Endometrial microvascular endothelial cells (primary cell): Measurements from ENCODE around the gene AAR2. TPM values are rescaled to one million over a fixed set of nuclear protein-coding genes. Genes with fewer than 3 reads are reported as not detected.

Experiments used
- in situ Hi-C: cut with HindIII; loops from 2 replicates; pipeline ENCODE4 v1.10.0; 2017; ENCODE audit warnings: low sequenced_read_pairs, low pct_unique_long_range_greater_than_20kb; ENCODE audit errors: inconsistent ontology term
- total RNA-seq: library from RNA; depleted of rRNA; stranded (reverse); fragments of >200 nt; gene quantifications from one replicate; pipeline ENCODE4 v1.2.3, GENCODE V29; 2015; ENCODE audit errors: inconsistent ontology term

The AAR2 gene
- total RNA-seq, 1 donor from 2014 or later = 34.3 TPM

DNA sequence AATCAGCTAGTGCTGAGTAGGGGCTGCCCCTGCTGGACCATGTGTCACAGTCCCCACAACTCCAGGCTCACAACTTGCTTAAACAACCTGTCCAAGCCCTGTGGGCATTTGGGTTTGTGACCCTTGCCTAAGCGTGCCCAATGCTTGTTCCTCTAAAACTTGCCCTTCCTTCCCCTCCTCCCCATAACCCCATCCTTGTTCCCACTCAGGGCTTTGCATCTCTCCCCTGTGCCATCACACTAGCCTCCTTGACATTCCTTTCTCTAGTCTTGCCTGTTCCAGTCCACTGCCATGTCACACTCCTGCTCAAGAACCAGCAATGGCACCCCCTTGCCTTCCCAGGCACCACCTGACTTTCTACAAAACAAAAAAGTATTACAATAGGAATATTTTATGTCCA, 67.6 kb downstream of the AAR2 start:
- in situ Hi-C loops = no loop called here

DNA sequence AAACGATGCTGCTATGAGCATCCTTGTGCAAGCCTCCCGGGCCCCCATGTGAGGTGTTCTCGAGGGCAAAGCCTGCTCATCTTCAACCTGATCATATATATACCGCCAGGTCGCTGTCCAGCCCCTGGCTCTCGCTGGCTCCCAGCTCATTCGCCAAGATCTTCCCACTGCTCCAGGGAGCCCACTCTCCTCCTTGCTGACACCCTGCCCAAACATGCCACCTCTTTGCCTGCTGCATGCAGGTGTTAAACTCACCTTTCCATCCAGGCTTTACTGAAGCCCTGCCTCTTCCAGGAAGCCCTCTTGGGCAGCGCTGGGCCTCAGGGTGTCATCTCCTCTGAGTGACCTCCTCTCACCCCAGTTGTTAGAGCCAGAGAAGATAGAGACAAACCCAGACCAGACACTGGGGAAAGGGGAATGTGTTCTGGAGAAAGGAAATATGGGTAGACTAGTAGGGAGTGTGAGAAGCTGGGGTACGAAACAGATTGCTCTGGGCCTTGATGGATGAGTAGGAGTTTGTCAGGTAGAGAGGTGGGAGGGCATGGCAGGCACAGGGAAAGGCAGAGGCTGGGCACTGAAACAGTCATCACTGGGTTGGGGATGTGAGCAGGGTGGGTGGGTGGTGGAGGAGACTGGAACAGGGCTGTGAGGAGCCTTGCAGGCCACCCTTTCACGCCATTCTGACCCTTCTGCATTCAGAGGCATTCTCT, 68.7 kb downstream of the AAR2 start:
- in situ Hi-C loops = no loop called here

DNA sequence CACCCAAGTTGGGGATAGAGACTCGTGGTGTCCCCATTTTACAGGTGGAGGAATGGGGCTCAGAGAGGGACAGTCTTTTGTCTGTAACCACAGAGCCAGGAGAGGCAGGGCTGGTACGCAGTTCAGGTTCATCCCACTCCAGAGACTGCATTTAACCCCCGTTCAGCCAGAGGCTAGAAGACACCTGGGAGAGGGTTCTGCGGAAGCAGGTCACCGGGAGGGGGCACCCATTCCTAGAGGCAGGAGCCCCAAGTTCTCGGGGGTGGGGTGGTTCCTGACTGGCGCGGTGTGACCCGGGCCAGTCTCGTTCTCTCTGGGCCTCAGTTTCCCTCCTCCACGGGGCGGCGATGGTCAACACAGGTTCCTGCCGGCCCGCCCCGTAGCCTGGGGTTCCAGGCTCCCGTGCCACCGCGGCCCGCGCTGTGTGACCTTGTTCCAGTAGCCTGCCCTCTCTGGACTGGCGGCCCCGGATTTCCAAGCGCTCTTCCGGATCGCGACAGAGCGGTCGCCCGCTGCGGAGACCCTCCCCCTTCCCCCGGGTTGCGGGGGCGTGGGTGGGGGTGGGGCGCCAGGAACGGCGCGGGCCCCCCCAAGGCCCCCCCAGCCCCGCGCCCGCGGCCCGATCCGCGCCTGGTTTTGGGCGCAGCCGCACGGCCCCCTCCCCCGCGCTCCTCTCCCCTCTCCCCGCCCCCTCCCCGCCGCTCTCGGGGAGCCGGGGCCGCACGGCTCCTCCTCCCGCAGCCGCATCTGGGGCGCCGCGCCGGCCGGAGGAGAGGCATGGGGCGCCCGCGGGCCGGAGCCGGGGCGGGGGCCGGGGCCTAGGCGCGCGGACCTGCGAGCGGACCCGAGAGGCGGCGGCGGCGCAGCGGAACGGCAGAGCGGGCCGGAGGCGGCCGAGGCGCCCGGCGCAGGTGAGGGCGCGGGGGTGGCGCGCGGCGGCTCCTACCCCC, 69.6 kb downstream of the AAR2 start, which contains the start of gene DLGAP4:
Gene DLGAP4 (plus strand): TSS at position 738 of the 950 bp plus-strand sequence. CDS start 125,379 bp downstream, outside the sequence.
- in situ Hi-C loops = no loop called here

Other genes with a start within 250 kb of the AAR2 start
- 22.7 TPM for gene EPB41L1, start 81.7 kb upstream of the AAR2 start, total RNA-seq
- 26.4 TPM for gene DLGAP4, start 69.9 kb downstream of the AAR2 start, total RNA-seq